Measurements from ENCODE around the gene ALS2CL. TPM values are rescaled to one million over a fixed set of nuclear protein-coding genes. Genes with fewer than 3 reads are reported as not detected.

Gene ALS2CL
- total RNA-seq, 1 donor from 2014 or later = 13.5 TPM

- H3K4me2 ChIP-seq (ENCODE audit: low read length) = no peak overlapping the region
- TF ChIP-seq CTCF (IDR thresholded peaks at IDR 0.05; ENCODE audit: insufficient read depth, low read depth, low read length) = no peak
- Mint-ChIP-seq H3K27ac (ENCODE audit: unreplicated experiment) (no peak overlapping the region), H3K9me3 (ENCODE audit: unreplicated experiment) (peaks cover 5% of the 10 kb centered on the region), H3K36me3 (ENCODE audit: low read depth, unreplicated experiment) (no peaks in the 10 kb centered on the region), H3K4me3 (ENCODE audit: unreplicated experiment) (no peak overlapping the region), H3K4me1 (ENCODE audit: low read depth, unreplicated experiment) (peaks cover 26% of the 10 kb centered on the region), H3K27me3 (ENCODE audit: low read depth, unreplicated experiment) (peaks cover 29% of the 10 kb centered on the region)
- H4K20me1 ChIP-seq (ENCODE audit: insufficient read depth, low read length) = no peaks in the 10 kb centered on the region
- H2AFZ ChIP-seq (ENCODE audit: low read depth, low read length) = no peak overlapping the region
- no peaks in the 10 kb centered on the region for H3K36me3 ChIP-seq (ENCODE audit: insufficient read depth, low read length)
- FAIRE-seq = no peak
- no peak for DNase-seq (ENCODE audit: low read depth)
- H3K4me1 ChIP-seq (ENCODE audit: insufficient read depth, low read length) = peaks cover 10% of the 10 kb centered on the region
- no peaks in the 10 kb centered on the region for H3K79me2 ChIP-seq (ENCODE audit: insufficient read depth, low read length)
- H3K4me3 ChIP-seq (ENCODE audit: insufficient read depth, low read depth, low read length) = no peak overlapping the region
- peaks cover 7% of the 10 kb centered on the region for H3K27me3 ChIP-seq (ENCODE audit: insufficient read depth, low read length)
- H3K9ac ChIP-seq (ENCODE audit: low read length) = no peak overlapping the region
- no peaks in the 10 kb centered on the region for H3K9me3 ChIP-seq (ENCODE audit: insufficient read depth, low read depth, low read length)
- H3K27ac ChIP-seq (ENCODE audit: low read depth, low read length) = no peak overlapping the region
Observed at GRCh38 chr3:46659285-46659684, 34.2 kb downstream of the ALS2CL start.

- H3K36me3 Mint-ChIP-seq (ENCODE audit: low read depth, unreplicated experiment) = no peaks in the 10 kb centered on the region
- H3K27ac ChIP-seq (ENCODE audit: low read depth, low read length) = no peak overlapping the region
- no peak overlapping the region for H2AFZ ChIP-seq (ENCODE audit: low read depth, low read length)
- no peak overlapping the region for H3K9ac ChIP-seq (ENCODE audit: low read length)
- no peak overlapping the region for H3K4me2 ChIP-seq (ENCODE audit: low read length)
- H3K4me1 ChIP-seq (ENCODE audit: insufficient read depth, low read length) = no peaks in the 10 kb centered on the region
- H3K4me3 ChIP-seq (ENCODE audit: insufficient read depth, low read depth, low read length) = no peak overlapping the region
- no peak overlapping the region for H3K4me3 Mint-ChIP-seq (ENCODE audit: unreplicated experiment)
- peaks cover 13% of the 10 kb centered on the region for H3K4me1 Mint-ChIP-seq (ENCODE audit: low read depth, unreplicated experiment)
- no peaks in the 10 kb centered on the region for H4K20me1 ChIP-seq (ENCODE audit: insufficient read depth, low read length)
- H3K27me3 Mint-ChIP-seq (ENCODE audit: low read depth, unreplicated experiment) = peaks cover 13% of the 10 kb centered on the region
- H3K27me3 ChIP-seq (ENCODE audit: insufficient read depth, low read length) = peaks cover 9% of the 10 kb centered on the region
- no peaks in the 10 kb centered on the region for H3K36me3 ChIP-seq (ENCODE audit: insufficient read depth, low read length)
- FAIRE-seq (no peak), DNase-seq (ENCODE audit: low read depth) (no peak)
- no peak overlapping the region for H3K27ac Mint-ChIP-seq (ENCODE audit: unreplicated experiment)
- TF ChIP-seq EZH2 (IDR thresholded peaks at IDR 0.05; ENCODE audit: insufficient read depth, low read length) = no peak
- TF ChIP-seq CTCF (IDR thresholded peaks at IDR 0.05; ENCODE audit: insufficient read depth, low read depth, low read length) = no peak
- H3K79me2 ChIP-seq (ENCODE audit: insufficient read depth, low read length) = no peaks in the 10 kb centered on the region
- H3K9me3 Mint-ChIP-seq (ENCODE audit: unreplicated experiment) = peaks cover 5% of the 10 kb centered on the region
- H3K9me3 ChIP-seq (ENCODE audit: insufficient read depth, low read depth, low read length) = no peaks in the 10 kb centered on the region
Observed at GRCh38 chr3:46656778-46657556, 36.5 kb downstream of the ALS2CL start.

- no peaks in the 10 kb centered on the region for H3K4me1 ChIP-seq (ENCODE audit: insufficient read depth, low read length)
- peaks cover 9% of the 10 kb centered on the region for H3K27me3 ChIP-seq (ENCODE audit: insufficient read depth, low read length)
- H3K79me2 ChIP-seq (ENCODE audit: insufficient read depth, low read length) = no peaks in the 10 kb centered on the region
- H3K36me3 ChIP-seq (ENCODE audit: insufficient read depth, low read length) = no peaks in the 10 kb centered on the region
- H3K4me3 Mint-ChIP-seq (ENCODE audit: unreplicated experiment) = no peak overlapping the region
- H3K9me3 ChIP-seq (ENCODE audit: insufficient read depth, low read depth, low read length) = no peaks in the 10 kb centered on the region
- peaks cover 2% of the 10 kb centered on the region for H3K27me3 Mint-ChIP-seq (ENCODE audit: low read depth, unreplicated experiment)
- DNase-seq (ENCODE audit: low read depth) = no peak
- TF ChIP-seq EZH2 (IDR thresholded peaks at IDR 0.05; ENCODE audit: insufficient read depth, low read length) = no peak
- no peak for TF ChIP-seq CTCF (IDR thresholded peaks at IDR 0.05; ENCODE audit: insufficient read depth, low read depth, low read length)
- H3K9ac ChIP-seq (ENCODE audit: low read length) = no peak overlapping the region
- H3K36me3 Mint-ChIP-seq (ENCODE audit: low read depth, unreplicated experiment) = no peaks in the 10 kb centered on the region
- H3K4me3 ChIP-seq (ENCODE audit: insufficient read depth, low read depth, low read length) = no peak overlapping the region
- no peak for FAIRE-seq
- H3K27ac Mint-ChIP-seq (ENCODE audit: unreplicated experiment) = no peak overlapping the region
- H3K9me3 Mint-ChIP-seq (ENCODE audit: unreplicated experiment) = peaks cover 8% of the 10 kb centered on the region
- no peak overlapping the region for H3K27ac ChIP-seq (ENCODE audit: low read depth, low read length)
- peaks cover 10% of the 10 kb centered on the region for H3K4me1 Mint-ChIP-seq (ENCODE audit: low read depth, unreplicated experiment)
- H4K20me1 ChIP-seq (ENCODE audit: insufficient read depth, low read length) = no peaks in the 10 kb centered on the region
- H2AFZ ChIP-seq (ENCODE audit: low read depth, low read length) = no peak overlapping the region
- no peak overlapping the region for H3K4me2 ChIP-seq (ENCODE audit: low read length)
Observed at GRCh38 chr3:46655271-46655670, 38.2 kb downstream of the ALS2CL start.

Measured in astrocyte (in vitro differentiated cells and primary cell).